Measurements from ENCODE around the gene ZNF311.

ZNF311 gene

DNA sequence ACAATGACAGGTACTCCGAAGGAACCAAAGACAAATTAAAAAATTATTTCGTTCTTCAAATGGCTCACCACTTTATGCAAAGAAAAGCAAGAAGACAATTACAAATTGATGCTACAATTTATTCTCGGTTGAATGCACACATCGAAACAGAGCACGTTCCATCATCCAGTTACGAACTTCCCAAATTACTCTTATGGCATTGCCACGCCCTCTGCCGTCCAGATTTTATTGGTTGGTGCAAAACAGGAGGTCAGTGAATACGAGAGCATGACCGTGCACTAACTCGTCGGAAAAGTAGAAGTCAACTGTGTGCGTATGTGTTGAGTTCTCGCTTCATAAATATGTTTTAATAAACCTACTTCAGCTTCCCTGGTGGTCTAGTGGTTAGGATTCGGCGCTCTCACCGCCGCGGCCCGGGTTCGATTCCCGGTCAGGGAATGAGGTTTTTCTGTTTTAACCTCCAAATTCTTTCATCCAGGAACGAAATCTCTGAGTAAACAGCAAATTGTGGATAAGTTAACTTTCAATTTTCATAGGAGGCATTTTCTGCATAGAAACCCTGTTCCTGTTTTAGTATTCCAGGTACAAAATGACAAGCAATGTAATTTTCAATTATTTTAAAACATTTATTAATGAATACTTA, 23.2 kb downstream of the ZNF311 start:
- H3K27ac ChIP-seq, result peak overlapping the region; percentile 32; the same call in 1 of the 2 replicates
- TF ChIP-seq, protein P1, sequence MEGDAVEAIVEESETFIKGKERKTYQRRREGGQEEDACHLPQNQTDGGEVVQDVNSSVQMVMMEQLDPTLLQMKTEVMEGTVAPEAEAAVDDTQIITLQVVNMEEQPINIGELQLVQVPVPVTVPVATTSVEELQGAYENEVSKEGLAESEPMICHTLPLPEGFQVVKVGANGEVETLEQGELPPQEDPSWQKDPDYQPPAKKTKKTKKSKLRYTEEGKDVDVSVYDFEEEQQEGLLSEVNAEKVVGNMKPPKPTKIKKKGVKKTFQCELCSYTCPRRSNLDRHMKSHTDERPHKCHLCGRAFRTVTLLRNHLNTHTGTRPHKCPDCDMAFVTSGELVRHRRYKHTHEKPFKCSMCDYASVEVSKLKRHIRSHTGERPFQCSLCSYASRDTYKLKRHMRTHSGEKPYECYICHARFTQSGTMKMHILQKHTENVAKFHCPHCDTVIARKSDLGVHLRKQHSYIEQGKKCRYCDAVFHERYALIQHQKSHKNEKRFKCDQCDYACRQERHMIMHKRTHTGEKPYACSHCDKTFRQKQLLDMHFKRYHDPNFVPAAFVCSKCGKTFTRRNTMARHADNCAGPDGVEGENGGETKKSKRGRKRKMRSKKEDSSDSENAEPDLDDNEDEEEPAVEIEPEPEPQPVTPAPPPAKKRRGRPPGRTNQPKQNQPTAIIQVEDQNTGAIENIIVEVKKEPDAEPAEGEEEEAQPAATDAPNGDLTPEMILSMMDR (conservative IDR thresholded peaks at IDR 0.05), result no peak
- TF ChIP-seq ZFX (IDR thresholded peaks at IDR 0.05), result no peak

DNA sequence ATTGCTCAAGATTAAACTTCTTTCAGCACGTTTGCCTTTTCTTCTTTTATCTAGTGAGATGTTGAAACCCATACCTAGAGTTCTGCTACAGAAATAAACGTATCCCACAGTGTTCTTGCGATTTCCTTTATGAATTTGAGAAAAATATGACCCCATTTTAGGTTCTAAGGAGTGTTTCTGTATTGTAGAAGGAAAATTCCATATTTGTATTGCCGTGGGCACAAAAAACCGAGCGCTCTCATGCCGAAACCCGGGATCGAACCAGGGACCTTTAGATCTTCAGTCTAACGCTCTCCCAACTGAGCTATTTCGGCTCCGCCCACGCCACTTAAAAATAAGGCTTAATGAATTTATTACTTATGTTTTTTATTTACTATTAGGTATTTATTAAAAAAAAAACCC, 23.7 kb downstream of the ZNF311 start:
- peak overlapping the region; percentile 62; the same call in 1 of the 2 replicates for H3K27ac ChIP-seq
- TF ChIP-seq ZFX (IDR thresholded peaks at IDR 0.05), result no peak
- TF ChIP-seq, protein P1 (conservative IDR thresholded peaks at IDR 0.05), result no peak; the same call in 1 of the 2 replicates

DNA sequence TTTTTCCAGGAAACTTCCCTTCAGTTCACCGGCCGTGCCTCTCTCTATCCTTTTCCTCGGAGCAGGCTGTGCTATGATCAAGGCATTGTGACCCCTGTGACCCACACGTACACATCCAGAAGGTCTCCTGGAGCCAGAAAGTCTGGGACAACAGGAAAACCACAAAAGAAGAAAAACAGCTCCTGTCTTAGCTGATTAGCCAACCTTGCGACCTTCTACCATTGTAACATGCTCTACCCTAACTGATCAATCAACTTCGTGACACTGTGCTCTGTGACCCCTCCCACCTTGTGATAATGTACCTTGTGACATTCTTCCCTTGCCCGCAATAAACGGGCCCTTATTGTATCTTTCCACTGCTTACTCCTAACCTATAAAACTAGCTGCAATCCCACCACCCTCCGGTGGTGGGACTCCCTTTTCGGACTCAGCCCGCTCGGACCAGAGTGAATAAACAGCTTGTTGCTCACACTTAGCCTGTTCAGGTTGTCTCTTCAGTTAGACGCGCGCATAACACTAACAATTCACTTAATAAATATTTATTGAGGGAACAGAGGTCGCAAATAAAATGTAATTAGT, 24.2 kb downstream of the ZNF311 start:
- no peak for TF ChIP-seq ZFX (IDR thresholded peaks at IDR 0.05)
- TF ChIP-seq, protein P1 (conservative IDR thresholded peaks at IDR 0.05), result no peak; the same call in 1 of the 2 replicates
- peak overlapping the region; percentile 62 for H3K27ac ChIP-seq

DNA sequence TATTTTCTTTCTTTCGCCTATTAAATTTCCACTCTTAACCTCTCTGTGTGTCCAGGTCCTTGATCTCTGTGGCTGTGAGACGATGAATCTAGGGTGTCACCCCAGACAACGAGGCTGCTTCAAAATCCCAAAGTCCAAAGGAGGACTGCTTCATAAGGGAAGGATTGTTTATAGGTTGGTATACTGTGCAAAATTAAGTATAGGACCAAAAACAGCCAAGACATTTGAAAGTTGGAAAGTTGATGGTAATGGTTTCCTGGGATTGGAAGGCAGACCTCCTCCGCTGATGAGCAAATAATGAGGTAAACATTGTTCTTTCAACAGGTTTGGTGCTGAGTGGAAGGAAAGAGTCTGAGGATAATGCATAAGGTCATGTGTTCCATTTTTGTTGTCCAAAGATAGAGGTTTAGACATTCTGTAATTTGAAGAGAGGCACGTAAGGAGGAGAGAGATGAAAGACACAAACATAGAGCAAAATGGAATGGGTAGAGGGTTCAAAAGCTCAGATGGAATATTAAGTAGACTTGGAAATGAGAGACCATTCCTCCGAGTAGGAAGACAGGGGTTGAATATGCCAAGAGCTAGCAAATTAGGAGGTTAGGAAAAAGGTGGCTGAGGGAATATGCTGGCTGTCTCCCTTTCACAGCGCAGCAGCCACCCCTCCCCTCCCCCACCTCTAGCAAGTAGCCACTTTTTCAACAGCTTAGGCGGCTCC, 24.8 kb downstream of the ZNF311 start:
- no peak for TF ChIP-seq ZFX (IDR thresholded peaks at IDR 0.05)
- TF ChIP-seq, protein P1 (conservative IDR thresholded peaks at IDR 0.05), result no peak
- H3K27ac ChIP-seq, result peak overlapping the region; percentile 62

DNA sequence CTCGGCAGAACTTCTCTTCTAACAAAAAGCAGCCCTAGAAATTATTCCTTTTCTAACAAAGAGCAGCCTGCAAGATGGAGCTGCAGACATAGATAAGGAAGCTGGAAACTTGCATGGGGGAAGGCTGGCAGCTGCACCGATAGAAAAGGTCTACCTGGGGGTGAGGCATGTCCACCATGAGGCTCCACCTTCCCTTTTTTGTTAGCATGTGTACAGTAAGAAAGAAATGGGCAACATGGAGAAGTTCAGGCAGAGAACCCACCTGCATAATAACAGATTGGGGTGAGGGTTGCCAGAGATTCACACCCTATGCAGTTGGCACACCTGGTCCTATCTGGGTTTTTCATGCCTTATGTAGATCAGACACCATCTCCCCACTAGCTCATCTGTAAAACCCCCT, 25.4 kb downstream of the ZNF311 start:
- H3K27ac ChIP-seq, result no peak overlapping the region; the same call in 1 of the 2 replicates
- TF ChIP-seq ZFX (IDR thresholded peaks at IDR 0.05), result no peak
- TF ChIP-seq, protein P1 (conservative IDR thresholded peaks at IDR 0.05), result no peak

DNA sequence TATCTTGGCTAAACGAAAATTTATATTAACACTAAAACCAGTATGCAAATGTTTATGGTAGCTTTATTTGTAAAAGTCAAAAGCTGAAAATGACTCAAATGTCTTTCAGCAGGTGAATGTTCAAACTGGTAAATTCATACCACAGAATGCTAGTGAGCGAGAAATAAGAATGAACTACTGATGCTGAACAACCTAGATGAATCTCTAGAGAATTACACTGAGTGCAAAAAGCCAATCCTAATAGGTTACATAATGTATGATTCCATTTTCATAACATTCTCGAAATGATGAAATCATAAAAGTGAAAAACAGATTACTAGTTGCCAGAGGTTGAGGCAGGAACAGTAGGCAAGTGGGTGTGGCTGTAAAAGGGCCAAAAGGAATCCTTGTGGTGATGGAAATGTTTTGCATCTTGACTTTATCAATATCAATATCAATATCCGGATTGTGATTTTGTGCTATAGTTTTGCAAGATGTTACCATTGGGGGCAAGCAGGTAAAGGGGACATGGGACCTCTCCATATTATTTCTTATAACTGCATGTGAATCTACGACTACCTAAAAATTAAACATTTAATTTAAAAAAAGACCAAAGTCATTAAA, 26.1 kb downstream of the ZNF311 start:
- TF ChIP-seq ZFX (IDR thresholded peaks at IDR 0.05), result no peak
- no peak overlapping the region for H3K27ac ChIP-seq

DNA sequence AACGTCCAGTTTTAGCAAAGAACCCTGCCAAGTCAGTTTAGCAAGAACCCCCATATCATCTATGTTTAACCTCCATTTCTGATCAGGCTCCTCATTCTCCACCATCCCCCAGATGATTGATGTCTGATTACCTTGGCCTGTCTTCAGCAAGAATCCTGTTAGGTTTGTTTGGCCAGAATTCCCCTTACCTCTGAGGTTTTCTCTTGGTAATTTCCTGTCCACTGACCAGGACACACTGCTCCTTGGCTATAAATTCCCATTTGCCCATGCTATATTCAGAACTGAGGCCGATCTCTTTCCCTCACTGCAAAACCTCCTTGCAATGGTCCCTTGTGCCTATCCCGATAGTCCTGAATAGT, 27.0 kb downstream of the ZNF311 start:
- TF ChIP-seq, protein P1 (conservative IDR thresholded peaks at IDR 0.05), result no peak
- no peak; the same call in 1 of the 2 replicates for TF ChIP-seq ZFX (IDR thresholded peaks at IDR 0.05)
- peak overlapping the region; percentile 3; the same call in 1 of the 2 replicates for H3K27ac ChIP-seq

All from C4-2B (cell line).